Stimulated activated CD8-positive, alpha-beta memory T cell treated with anti-CD3 and anti-CD28 coated beads, Interleukin-4, amount 100 ng/mL, for 1 hour (primary cell): Measurements from ENCODE around the gene PRPF6.

Experiments
- DNase-seq, 2 donors: peaks; one replicate each; pipeline ENCODE4 v3.0.0-alpha.2; 2020; ENCODE audit warnings: low read depth in 2 of 2, low spot score in 1 of 2

The PRPF6 gene

DNA sequence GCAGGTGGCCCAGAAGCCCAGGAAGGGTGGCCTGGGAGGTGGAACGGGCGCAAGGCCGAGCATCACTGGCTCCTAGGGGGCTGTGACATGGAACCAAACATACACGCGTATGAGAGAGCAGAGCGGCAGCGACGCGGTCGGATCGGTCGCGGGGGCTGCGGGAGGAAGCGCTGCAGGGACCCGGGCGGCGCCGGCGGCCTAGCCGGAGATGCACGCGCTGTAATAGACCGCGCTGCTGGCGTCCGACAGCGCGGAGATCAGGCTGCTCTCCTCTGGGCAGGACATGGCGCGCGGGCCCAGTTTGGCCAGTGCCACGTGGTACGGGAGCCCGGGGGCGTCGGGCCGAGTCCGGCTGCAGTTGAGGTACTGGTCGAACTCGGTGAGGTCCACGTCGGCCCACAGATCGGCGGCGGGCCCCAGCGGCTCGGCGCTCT, 67.1 kb downstream of the PRPF6 start:
- DNase-seq, result no peak

DNA sequence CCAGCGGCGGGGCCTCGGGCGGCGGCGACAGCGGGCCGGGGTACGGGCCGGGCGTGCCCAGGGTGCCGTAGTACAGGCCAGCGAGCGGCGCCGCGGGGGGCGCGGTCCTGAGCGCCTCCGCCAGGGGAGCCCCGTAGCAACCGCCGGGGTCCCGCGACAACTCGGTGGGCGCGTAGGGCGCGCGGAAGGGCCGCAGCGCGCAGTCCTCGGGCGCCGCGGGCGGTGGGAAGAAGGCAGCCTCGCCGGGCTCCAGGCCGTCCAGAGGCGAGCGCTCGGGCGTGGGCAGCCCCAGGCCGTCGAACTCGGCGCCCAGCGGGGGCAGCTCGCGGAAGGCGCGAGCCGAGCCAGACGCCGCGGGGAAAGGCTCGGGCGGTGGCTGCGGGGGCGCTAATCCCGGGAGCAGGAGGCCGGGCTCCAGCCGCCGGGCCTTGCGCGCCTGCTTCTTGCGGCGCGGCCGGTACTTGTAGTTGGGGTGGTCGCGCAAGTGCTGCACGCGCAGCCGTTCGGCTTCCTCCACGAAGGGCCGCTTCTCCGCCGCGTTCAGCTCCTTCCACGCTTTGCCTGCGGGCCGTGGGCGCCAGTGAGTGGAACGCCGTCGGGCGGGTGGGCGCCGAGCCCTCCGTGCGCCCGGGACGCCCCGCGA, 67.6 kb downstream of the PRPF6 start:
- DNase-seq, result no peak

DNA sequence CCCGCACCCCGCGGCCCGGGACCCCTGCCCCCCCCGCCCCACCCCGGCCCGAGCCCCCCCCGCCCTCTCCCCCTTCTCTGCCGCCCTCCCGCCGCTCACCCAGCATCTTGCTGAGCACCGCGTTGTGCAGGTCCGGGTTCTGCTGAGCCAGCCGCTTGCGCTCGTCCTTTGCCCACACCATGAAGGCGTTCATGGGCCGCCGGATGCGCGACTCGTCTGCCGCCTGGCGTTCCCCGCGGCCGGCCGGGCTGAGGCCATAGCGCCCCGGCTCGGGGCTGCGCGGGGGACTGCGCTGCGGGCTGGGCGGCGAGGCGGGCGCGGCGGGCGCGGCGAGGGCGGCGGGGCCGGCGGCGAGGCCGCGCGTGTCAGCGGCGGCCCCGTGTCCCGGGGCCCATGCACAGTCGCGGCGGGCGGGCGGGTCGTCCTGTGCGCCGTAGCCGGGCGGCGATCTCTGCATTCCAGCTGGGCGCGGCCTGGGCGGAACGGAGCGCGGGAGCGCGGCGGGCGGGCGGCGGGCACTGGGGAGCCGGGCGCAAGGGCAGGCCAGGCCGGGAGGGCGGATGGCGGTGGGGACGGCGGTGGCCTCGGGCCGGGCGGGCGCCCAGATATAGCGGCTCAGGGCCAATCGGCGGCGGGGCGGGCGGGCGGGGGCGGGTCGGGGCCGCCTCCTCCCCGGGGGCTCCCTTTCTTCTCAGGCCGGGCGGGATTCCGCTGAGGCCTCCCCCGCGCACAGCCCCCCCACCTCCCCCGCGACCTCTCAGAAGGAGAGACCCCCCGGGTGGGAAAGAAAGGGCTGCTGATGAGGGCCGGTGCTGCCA, 68.3 kb downstream of the PRPF6 start, which contains the start of gene SOX18:
TSS of gene SOX18 (minus strand) at position 580 of the 818 bp plus-strand sequence. CDS start at position 457, 123 bp downstream.
- no peak for DNase-seq

DNA sequence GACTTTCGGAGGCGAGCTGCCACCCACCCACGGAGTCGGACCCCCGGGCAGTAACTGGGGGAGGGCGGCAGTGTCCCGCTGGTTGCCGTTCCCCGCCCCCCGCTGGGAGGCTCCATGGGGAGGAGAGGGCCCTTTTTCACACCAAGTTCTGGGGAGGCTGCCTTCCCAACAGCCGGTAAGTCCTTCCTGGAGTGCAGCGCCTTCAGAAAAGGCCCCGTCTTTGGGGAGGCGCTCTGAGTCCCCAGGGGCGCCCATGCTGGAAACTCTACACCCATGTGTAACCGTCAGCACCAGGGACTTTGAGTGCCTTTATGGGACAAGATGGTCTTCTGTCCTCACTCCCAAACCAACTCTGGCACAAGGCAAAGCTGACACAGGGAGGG, 68.9 kb downstream of the PRPF6 start:
- DNase-seq, result no peak

DNA sequence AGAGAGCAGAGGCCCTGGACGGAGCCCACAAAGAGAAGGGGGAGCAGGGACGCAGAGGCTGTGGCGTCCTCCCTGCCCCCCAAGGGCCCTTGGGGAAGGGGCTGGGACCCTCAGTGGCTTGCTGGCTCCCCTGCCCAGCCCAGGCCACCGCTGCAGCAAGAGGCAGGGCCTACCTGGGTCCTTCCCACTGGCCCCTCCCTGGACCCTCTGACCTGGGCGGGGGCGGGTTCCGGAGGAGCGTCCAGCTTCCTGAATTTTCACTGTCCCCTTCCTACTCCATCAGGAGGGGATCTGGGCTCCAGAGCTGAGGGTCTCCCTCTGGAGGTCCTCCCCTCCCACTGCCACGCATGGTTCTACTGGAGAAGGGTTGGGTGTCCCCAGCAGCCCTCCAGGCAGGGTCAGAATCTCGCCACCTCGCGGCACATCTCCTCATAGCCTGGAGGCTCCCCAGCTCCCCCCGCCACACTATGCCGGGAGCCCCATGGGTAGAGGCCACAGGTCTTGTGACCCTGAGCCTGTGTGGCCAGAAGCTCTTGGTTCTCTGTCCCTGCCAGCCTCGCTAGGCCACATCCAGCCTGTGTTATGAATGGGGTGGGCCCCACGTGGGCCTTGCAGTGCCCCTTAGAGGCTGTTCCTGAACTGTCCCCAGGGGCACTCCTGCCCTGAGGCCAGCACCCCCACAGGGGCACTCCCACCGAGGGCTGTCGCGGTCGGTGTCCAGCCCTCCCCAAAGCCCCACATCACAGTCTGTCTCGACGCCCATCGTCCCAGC, 69.5 kb downstream of the PRPF6 start:
- DNase-seq, result no peak

DNA sequence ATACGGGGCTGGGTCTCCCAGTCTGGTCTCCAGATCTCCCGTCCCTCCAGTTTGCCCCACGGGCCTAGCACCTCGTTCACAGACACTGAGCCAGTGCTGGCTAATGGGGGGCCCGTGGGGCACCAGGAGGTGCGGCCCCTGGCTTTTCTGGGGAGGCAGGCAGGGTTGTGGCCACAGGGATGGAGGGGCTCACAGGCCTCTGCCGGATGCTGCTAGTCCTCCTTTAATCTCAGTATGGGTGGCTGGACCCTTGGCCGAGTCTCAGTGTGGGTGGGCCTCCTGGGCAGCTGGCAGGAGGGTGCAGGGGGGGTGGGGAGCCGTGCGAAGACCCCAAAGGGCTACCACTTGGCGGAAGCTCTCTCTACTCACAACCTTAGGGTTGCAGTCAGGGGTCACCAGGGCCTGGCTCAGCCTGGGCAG, 70.1 kb downstream of the PRPF6 start:
- DNase-seq, result no peak

DNA sequence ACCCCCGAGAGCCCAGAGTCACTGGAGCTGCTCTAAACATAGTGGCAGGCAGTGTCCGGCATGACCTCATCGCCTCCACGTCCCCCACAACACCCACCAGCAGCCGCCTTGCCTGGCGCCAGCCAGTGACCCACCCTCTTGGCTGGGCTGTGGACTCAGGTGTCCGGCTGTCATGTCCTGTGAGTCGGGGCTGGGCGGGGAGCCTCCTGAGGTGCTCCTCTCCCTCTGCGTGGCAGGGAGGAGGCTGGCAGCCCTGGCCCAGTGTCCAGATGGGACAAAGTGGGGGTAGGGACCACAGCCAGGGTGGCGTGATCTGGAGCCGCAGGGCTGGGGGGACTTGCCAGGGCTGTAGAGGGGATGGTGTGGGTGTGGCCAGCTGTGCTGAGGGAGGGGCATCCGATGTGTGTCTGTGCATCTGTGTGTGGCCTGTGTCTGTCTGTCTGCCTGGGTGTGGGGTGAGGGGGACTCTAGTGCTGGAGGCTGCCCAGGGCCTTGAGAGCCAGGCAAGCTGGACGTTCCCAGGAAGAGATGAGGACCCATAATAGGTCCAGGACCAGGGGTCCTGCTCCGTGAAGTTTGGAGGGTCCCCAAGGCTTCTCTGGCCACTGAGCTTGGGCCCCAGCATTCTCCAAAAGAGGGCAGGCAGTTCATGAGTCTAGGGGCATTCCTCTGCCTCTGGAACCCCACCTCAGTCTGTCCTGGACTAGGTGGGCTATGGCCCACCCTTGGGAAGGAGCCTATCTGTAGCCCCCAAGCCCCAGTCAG, 70.8 kb downstream of the PRPF6 start:
- DNase-seq, result no peak

DNA sequence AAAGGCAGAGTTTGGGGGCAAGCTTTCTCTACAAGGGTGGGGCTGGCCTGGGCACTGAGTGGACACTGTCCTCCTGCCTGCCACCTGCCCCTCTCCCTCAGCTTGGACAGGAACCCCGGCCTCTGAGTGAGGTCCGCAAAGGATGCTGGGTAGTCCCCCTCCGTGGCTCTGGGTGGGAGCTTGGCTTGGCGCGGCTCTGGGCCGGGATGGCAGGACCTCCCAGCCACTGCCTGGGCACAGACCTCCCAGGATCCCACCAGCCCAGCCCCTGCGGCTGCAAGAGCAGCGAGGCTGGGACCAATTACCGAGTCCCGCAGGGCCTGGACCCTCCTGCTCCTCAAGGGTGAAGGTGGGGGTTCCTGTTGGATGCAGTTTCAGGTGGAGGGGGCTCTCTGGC, 71.4 kb downstream of the PRPF6 start:
- DNase-seq, result no peak

DNA sequence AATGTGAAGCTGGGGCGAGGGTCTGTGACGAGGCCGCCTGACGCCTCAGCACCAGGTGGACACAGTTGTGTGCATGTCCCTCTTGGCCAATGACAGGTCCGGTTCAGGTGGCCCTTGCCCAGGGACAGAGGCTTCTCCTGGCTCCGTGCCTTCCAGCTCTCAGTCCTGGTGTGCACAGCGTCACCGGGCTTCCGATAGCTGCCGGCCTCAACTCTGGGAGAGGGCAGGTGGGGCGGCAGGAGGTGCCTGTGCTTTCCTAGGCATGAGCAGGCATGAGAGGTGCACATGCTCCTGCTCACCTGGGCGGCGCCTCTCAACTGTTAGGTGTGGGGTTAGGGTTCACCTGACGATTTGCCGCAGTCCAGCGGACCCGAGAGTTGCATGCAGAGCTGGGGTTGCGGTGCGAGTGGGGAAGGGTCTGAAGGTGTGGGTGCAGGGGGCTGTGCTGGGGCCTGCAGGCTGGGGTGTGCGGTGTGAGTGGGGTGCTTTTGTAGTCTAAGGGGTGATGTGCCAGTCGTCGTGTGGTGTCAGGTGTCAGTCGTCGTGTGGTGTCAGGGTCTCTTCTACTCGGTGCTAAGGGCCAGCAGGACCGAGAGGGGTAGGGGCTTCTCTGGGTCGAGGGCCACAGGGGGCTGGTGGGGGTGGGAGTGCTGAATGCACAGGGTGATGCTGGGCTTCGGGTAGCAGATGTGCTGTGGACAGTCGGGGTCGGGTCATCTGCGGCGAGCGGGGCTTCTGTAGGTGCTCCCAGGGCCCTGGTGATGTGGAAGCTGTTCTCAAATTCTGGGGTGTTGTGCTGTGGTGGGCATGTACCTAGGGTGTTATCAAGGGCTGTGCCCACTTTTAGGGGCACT, 72.3 kb downstream of the PRPF6 start:
- DNase-seq, result no peak

DNA sequence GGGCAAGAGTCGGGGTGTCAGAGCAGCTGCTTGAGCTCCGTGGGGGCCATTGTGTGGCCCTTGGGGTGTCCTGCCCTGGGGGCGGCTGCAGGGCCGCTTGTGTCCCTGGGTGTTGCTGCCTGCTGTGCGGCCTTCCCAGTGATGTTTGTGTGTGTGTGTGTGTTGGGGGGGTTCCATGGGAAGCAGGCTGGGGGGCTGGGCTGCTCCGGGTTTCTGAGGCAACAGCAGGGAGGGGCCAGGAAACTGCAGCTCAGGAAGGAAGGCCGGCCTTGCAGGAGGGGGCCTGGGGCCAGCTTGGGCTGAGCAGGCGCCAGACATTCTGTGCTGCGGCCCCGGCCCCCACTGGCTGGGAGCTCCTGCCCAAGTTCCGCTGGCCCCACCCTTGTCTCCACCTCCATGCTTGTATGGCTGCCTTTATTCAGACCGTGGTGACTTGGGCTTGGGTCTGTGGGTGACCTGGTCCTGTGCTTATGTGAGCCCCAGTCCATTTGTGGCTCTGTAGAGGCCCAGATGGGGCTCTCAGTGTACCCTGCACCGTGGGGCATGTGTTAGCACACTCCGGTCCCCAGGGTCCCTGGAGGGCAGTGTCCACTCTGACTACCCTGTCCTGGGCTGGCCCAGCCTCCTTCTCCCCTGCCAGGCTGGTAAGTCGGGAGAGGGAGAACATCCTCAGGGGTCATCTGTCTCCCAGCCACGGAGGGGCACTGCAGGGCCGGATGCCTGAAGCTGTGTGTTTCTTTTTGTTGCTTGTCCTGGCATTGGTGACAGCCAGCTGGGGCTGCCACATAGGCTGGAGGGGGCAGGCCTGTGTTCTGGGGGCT, 73.1 kb downstream of the PRPF6 start:
- no peak for DNase-seq

DNA sequence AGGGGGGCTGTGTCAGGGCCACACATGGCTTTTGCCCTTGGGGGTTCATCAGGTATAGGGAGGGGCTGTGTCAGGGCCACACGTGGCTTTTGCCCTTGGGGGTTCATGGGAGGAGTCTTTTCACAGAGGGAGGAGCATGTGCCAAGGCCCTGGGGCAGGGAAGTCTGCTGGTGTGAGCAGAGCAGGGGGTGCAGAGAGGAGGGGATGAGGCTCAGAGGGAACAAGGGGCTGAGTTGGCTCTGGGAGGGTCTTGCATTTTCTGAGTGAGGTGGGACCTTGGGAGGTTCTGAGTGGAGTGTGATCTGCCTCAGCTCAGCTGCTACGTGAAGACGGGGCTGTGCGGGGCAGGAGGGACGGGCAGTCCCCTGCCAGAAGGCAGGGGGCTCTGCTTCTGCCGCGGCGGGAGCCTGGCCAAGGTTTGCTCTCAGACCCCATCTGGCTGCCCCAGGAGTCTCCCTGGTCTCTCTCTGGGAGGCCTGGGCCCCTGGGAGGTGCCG, 74.5 kb downstream of the PRPF6 start:
- no peak for DNase-seq

DNA sequence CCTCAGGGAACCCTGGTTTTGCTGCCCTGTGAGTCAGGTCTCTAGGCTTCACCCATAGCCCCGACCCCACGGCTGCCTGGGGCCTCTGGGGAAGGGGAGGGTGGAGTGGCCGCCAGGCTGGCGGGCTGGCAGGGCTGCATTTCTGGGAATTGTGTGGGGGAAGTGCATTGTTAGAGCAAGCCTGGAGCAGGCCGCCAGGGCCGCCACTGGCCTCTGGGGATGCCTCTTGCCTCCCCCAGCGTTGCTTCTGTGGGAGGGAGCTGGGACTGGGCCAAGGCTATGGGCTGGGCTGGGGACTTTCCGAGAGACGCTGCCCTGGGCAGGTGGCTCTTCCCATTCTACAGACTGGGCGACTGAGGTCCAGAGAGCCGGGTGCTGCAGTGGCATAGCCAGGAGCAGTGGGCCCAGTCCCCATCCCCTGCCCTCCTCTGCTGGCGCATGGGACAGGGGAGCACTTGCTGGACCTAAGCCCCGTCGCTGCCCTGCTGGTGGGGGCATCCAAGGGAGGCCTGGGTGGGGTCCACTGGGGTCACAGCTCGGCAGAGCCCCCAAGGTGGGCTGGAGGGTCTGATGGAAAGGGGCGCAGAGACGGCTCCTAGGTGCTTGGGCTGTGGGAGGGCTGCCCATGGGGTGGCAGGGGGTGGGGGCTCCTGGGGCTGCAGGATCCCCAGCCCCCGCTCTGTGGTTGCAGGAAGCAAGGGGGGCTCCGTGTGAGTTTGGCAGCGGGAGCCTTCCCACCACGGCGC, 75.1 kb downstream of the PRPF6 start:
- DNase-seq, result no peak

DNA sequence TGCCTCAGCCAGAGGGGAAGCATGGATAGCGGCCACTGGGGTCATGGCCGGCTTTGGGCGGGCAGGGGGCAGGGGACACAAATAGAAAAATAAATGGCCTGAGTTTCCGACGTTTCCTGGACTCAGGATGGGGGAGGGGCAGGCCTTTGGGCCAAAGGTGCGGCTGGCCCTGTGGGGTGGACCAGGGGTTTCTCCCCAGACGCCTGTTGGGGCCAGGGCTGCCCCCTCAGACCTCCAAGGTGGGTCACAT, 75.6 kb downstream of the PRPF6 start:
- no peak for DNase-seq

DNA sequence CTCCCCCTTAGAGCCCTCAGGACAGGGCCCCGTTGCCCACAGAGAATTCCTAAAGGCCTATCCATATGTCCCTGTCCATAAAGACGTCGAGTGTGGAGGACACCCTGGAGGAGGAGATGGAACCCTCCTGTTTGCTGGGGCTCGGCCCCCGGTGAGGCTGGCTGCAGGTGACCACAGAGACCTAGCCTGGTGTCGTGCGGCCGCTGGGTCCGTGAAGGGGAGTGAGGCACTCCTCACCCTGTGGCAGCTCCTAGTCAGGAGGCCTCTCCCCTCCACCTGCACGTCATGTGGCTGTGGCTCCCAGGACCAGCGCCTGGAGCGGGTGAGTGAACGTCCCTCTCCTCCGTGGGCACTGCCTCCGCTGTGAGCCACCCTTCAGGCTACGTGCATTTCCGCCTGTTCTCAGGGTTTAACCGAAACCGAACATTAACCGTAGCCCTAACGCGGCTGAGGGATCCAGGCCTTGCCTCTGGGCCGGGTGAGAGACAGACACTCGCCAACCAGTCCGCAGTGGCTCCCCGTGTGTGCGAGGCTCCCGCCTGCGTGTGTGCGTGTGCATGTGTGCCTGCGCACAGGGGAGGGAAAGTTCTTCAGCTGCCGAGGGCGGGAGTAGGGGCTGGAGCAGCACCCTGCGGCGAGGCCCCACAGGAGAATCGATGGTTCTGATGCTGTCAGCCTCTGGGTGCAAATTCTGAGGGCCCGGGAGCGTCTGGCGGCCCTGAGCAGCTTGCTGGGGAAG, 76.1 kb downstream of the PRPF6 start:
- DNase-seq, result no peak

DNA sequence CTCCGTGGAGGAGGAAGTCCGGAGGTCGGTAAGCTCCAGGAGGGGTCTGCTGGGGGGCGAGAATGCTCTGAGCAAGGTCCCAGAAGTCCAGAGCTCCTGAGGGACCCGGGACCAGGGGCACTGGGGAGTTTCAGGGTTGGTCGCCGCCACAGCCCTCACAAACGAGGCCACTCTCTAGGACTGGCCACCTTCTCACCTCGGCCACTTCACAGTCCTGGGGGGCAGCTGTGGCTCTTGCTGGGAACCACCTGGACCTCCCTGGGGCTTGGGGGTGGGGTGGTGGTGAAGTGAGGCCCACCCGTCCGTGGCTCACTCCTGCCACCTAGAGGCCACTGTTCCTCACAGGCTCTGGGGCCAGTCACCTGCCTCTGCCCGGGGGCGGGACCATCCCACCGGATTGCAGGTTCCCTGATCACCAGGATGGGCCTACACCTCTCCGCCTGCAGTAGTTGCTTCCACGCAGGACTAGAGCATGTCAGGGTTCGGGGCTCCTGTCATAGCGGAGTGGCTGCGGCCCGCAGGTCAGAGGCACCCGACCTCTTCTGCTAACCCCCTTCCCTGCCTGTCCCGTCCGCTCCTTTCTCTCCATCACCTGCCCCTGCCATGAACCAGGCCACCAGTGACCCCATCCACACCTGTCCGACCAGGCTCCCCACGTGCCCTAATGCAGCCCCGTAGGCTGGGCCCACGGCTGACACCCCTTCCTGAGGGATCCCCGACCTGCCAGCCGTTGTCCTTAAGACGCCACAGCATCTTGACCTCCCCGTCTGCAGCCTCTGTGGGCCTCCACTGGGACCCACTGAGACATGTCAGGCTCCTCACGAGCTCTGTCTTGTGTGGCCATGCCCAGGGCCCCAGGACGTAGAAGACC, 76.9 kb downstream of the PRPF6 start:
- DNase-seq, result peak; percentile 56 to 63

DNA sequence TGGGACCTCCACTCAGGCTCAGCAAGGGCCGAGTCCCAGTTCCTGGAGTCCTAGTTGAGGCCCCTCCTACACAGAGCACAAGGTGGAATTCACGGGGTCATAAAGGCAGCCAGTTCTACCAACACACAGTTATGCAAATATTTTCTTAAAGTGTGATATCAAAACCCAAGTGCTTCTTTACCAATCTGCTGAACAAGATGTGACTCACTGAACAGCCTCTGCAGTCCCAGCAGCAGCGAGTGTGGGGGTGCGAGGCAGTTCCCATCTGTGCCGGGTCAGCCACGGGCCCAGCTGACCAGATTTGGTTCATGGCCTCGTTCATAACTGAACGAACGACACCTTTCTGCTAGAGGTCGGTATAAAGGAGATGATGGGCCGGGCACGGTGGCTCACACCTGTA, 77.6 kb downstream of the PRPF6 start:
- DNase-seq, result no peak

DNA sequence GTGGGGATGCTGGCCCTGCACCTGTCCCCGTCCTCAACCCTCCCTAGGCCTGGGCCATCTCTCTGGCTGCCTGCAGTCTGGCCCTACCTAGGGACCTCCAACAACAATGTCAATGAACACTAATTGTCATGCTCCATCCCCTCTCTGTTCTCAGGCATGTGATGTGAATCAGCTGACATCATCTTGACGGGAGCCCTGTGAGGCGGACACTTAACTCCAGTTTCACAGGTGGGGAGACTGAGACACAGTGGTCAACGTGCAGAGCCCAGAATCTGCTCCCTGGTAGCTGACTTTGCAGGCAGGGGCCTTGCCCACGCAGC, 81.3 kb downstream of the PRPF6 start:
- DNase-seq, result no peak
